ENCODE results near the gene EEPD1.

DNA sequence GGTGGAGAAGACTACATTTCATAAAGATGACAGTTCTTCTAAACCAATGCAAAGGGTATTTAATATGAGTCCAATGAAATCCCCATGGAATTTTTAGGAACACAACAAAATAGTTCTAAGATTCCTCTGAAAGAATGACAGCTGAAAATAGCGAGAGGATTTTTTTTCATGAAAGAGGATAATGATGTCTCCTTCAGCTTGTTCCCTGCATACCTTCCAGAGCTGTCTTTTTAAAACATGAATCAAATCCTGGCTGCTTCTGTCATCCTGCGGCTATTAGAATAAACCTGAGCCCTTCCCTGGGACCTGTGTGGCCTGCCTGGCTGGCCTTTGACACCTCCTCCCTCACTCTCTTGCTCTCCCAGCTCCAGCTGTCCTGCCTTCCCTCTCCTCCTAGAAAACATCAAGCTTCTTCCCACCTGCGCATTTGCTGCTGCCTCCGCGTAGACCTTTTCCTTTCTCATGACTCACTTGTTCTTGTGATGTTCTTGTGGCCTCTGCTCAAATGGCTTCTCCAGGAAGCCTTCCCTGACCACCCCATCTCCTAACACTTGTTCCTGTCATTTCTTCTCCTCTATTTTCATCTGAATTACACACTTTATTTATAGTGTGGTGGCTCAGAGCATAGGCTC is 57.4 kb downstream of the EEPD1 start:
- TF ChIP-seq CTCF (IDR thresholded peaks at IDR 0.05) (no peak), POLR2A (IDR thresholded peaks at IDR 0.05) (no peak), POLR2AphosphoS5 (IDR thresholded peaks at IDR 0.05) (no peak)
